HG02943 (cell line): ENCODE results near the gene FERMT1.

Experiments used
- ATAC-seq: cut with Tn5 transposase; IDR thresholded peaks from one replicate; pipeline ENCODE4 v1.9.1; 2021; ENCODE audit warnings: mild to moderate bottlenecking, low read depth, moderate library complexity; ENCODE audit not compliant: unreplicated experiment

FERMT1 gene

GRCh38 chr20:6122873-6123648, at the start of gene FERMT1:
Gene FERMT1 (minus strand): TSS chr20:6123030. CDS start chr20:6119554, 3,476 bp downstream.
- peak; percentile 69 for ATAC-seq

- ATAC-seq, result no peak
Observed at GRCh38 chr20:6169251-6169650, 46.4 kb upstream of the FERMT1 start.

- no peak for ATAC-seq
Observed at GRCh38 chr20:6168204-6168603, 45.4 kb upstream of the FERMT1 start.

- ATAC-seq, result no peak
Observed at GRCh38 chr20:6165346-6165745, 42.5 kb upstream of the FERMT1 start.

- no peak for ATAC-seq
Observed at GRCh38 chr20:6164421-6165341, 41.9 kb upstream of the FERMT1 start.

- ATAC-seq, result no peak
Observed at GRCh38 chr20:6160736-6161135, 37.9 kb upstream of the FERMT1 start.

GRCh38 chr20:6157345-6157744, 34.5 kb upstream of the FERMT1 start:
- ATAC-seq, result no peak

- ATAC-seq, result no peak
Observed at GRCh38 chr20:6152777-6153176, 29.9 kb upstream of the FERMT1 start.

- no peak for ATAC-seq
Observed at GRCh38 chr20:6148073-6148472, 25.2 kb upstream of the FERMT1 start.

GRCh38 chr20:6142348-6142993, 19.6 kb upstream of the FERMT1 start:
- ATAC-seq, result peak; percentile 76

GRCh38 chr20:6140947-6141346, 18.1 kb upstream of the FERMT1 start:
- no peak for ATAC-seq

GRCh38 chr20:6135347-6135746, 12.5 kb upstream of the FERMT1 start:
- no peak for ATAC-seq

GRCh38 chr20:6134592-6134991, 11.8 kb upstream of the FERMT1 start:
- ATAC-seq, result no peak

- no peak for ATAC-seq
Observed at GRCh38 chr20:6130045-6130444, 7.2 kb upstream of the FERMT1 start.

- no peak for ATAC-seq
Observed at GRCh38 chr20:6127825-6128224, 5.0 kb upstream of the FERMT1 start.

GRCh38 chr20:6126846-6127245, 4.0 kb upstream of the FERMT1 start:
- ATAC-seq, result no peak

GRCh38 chr20:6123649-6124014, 802 bp upstream of the FERMT1 start:
- no peak for ATAC-seq

GRCh38 chr20:6122111-6122872, 538 bp downstream of the FERMT1 start:
- peak; percentile 29 for ATAC-seq

GRCh38 chr20:6121504-6121903, 1.3 kb downstream of the FERMT1 start:
- no peak for ATAC-seq

GRCh38 chr20:6120491-6120988, 2.3 kb downstream of the FERMT1 start:
- ATAC-seq, result no peak
